BE2C (cell line): ENCODE results near the gene SUSD3.

Source experiments
- DNase-seq: peaks from one replicate; pipeline ENCODE4 v3.0.0-alpha.2; 2020
- H3K27me3 ChIP-seq: fragments of 250-450 bp; sonication (Bioruptor Pico); 2 replicates; pipeline ENCODE4 v1.5.1; 2020; ENCODE audit warnings: mild to moderate bottlenecking
- H3K36me3 ChIP-seq: fragments of 250-450 bp; sonication (Bioruptor Pico); 2 replicates; pipeline ENCODE4 v1.5.1; 2020; ENCODE audit warnings: mild to moderate bottlenecking
- H3K4me1 ChIP-seq: fragments of 250-450 bp; sonication (Bioruptor Pico); 2 replicates; pipeline ENCODE4 v1.5.1; 2020
- H3K4me3 ChIP-seq: 2 replicates; pipeline ENCODE4 v1.5.1; 2011; ENCODE audit warnings: low read depth, low read length
- H3K9me3 ChIP-seq: fragments of 250-450 bp; sonication (Bioruptor Pico); 2 replicates; pipeline ENCODE4 v1.5.1; 2020
- TF ChIP-seq, protein P1 (sequence below): IDR thresholded peaks from 2 replicates; pipeline ENCODE4 v1.5.1; 2012; ENCODE audit warnings: mild to moderate bottlenecking, low read depth, low read length

Gene SUSD3

GRCh38 chr9:93111371-93112115 is 53.0 kb downstream of the SUSD3 start:
- no peaks in the 10 kb centered on the region for H3K9me3 ChIP-seq
- no peak overlapping the region for H3K4me3 ChIP-seq
- peak; percentile 4 for DNase-seq
- no peaks in the 10 kb centered on the region for H3K27me3 ChIP-seq
- TF ChIP-seq, protein P1, sequence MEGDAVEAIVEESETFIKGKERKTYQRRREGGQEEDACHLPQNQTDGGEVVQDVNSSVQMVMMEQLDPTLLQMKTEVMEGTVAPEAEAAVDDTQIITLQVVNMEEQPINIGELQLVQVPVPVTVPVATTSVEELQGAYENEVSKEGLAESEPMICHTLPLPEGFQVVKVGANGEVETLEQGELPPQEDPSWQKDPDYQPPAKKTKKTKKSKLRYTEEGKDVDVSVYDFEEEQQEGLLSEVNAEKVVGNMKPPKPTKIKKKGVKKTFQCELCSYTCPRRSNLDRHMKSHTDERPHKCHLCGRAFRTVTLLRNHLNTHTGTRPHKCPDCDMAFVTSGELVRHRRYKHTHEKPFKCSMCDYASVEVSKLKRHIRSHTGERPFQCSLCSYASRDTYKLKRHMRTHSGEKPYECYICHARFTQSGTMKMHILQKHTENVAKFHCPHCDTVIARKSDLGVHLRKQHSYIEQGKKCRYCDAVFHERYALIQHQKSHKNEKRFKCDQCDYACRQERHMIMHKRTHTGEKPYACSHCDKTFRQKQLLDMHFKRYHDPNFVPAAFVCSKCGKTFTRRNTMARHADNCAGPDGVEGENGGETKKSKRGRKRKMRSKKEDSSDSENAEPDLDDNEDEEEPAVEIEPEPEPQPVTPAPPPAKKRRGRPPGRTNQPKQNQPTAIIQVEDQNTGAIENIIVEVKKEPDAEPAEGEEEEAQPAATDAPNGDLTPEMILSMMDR, result no peak
- no peaks in the 10 kb centered on the region for H3K4me1 ChIP-seq
- no peaks in the 10 kb centered on the region; the same call in 1 of the 2 replicates for H3K36me3 ChIP-seq

DNA sequence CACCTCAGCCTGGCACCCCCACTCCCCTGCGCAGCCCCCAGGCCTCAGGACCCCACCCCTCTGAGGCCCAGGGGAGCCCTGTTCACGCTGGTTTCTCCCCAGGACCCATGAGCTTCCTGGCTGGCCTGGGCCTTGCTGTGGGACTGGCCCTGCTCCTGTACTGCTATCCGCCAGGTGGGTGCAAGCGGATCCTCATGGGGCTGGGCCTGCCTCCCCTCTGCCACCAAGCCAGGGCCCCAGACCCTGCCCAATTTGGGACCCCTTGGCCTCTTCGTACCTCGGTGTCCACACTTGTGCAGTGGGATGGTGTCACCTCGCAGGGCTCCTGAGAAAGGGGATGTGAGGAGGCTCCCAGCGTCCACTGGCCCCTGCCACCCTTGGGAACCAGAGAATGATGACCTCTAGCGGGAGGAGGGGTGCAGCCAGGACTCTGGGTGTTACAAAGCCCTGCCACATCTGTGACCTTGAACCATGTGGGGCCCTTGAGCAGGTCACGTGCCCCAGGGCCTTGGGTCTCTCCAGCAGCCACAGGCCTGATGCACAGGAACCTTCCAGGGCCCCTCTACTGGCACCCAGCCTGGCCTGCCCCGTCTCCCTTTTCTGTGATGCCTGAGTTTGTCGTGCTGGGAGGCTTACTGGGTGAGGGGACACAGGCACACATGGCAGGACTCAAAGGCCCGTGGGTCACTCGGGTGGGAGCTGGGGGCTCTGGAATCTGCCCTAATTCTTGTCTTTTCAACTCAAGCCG is 53.8 kb downstream of the SUSD3 start:
- TF ChIP-seq, protein P1, result no peak
- Histone ChIP-seq H3K4me1 (no peaks in the 10 kb centered on the region), H3K9me3 (no peaks in the 10 kb centered on the region), H3K4me3 (no peak overlapping the region), H3K27me3 (no peaks in the 10 kb centered on the region), H3K36me3 (no peaks in the 10 kb centered on the region; the same call in 1 of the 2 replicates)
- DNase-seq, result peak; percentile 5

GRCh38 chr9:93112864-93113389 is 54.4 kb downstream of the SUSD3 start:
- no peak overlapping the region for H3K4me3 ChIP-seq

DNA sequence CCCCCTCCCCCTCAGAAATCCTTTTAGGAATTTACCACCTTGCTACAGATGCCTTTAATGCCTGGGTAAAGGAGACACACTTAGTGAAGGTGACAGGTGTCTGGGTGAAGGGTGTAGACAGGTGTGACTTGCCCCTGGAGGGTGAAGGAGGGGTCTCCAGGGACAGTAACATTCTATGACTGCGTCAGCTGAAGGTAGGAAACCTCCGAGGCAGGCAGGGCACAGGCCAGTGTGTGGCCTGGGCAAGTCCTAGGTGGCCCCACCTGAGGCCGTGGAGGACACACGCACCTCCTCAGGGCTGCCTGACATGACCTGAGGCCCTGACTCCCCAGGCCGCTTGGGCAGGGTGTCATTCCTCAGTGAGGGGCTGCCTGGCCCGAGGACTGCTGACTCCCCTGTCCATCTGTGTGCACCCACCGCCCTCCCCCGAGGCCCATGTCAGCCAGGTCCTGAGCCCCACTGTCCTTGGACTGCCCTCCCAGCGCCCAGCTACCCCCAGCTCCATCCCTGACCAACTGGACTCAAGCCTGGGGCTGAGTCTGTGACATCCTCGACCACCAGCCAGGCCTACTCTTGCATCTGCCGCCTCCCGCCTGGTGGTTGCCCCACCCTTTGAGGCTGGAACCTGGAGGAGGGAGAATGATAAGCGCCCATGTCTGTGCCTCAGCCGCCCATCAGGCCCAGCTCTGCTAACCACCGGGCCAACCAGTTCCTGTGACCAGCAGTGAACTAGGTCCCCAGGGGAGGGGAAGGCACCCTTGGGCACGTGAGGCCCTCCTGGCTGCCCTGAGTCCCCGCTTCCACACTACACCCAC is 55.9 kb downstream of the SUSD3 start:
- peak; percentile 8 for DNase-seq
- Histone ChIP-seq H3K4me3 (no peak overlapping the region), H3K9me3 (no peaks in the 10 kb centered on the region), H3K36me3 (no peaks in the 10 kb centered on the region), H3K4me1 (peaks cover 1% of the 10 kb centered on the region), H3K27me3 (no peaks in the 10 kb centered on the region)
- TF ChIP-seq, protein P1, result no peak

More at GRCh38 chr9:93112864-93113389, 54.4 kb downstream of the SUSD3 start:
- Histone ChIP-seq H3K4me1 (no peaks in the 10 kb centered on the region), H3K9me3 (no peaks in the 10 kb centered on the region), H3K36me3 (no peaks in the 10 kb centered on the region; the same call in 1 of the 2 replicates), H3K27me3 (no peaks in the 10 kb centered on the region)
- TF ChIP-seq, protein P1, result no peak
- DNase-seq, result peak; percentile 3

DNA sequence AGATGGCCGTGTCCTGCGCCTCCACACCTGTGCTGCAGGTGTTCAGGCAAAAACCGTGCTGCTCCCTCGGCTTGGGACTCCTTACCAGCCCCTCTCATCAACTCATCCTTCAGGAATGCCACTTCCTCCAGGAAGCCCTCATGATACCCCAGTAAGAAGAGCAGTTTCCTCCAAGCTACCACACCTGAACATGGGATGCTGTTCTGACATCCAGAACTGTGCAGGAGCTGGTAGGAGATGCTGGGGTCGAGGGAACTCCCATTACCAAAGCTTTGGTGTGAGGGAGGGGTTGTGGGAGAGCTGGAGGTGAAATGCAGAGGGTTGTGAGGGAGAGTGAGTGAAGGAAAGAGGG is 56.5 kb downstream of the SUSD3 start:
- no peaks in the 10 kb centered on the region for H3K27me3 ChIP-seq
- TF ChIP-seq, protein P1, result no peak
- H3K36me3 ChIP-seq, result no peaks in the 10 kb centered on the region
- H3K4me1 ChIP-seq, result peaks cover 6% of the 10 kb centered on the region
- H3K4me3 ChIP-seq, result no peak overlapping the region
- no peaks in the 10 kb centered on the region for H3K9me3 ChIP-seq
- no peak for DNase-seq
